RWPE2 (cell line): ENCODE measurements around the gene DPF1.
A peak's percentile ranks its signal among the peaks of the same experiment; 100 is the strongest.
"Not testable (repeated sequence)": the region's sequence is repeated elsewhere in the genome, so short reads cannot be mapped to it uniquely, and the experiment has no call there.

Experiments
- ATAC-seq: fragments of 200-7000 bp; cut with Tn5 transposase; 3 replicates; pipeline ENCODE4 v1.9.1; 2021; ENCODE audit warnings: low read depth
- DNase-seq: peaks from one replicate; pipeline ENCODE4 v3.0.0-alpha.2; 2020; ENCODE audit warnings: low spot score
- H3K27ac ChIP-seq: fragments of 450-650 bp; 2 replicates; pipeline ENCODE4 v1.5.1; 2017; ENCODE audit warnings: mild to moderate bottlenecking; ENCODE audit not compliant: poor library complexity, severe bottlenecking
- H3K27me3 ChIP-seq: fragments of 250-450 bp; sonication (Bioruptor Pico); 2 replicates; pipeline ENCODE4 v1.5.1; 2021; ENCODE audit warnings: mild to moderate bottlenecking, moderate library complexity; ENCODE audit not compliant: insufficient read depth, poor library complexity, severe bottlenecking
- H3K36me3 ChIP-seq: fragments of 250-450 bp; sonication (Bioruptor Pico); 2 replicates; pipeline ENCODE4 v1.5.1; 2020; ENCODE audit warnings: low read depth, mild to moderate bottlenecking, moderate library complexity
- H3K4me1 ChIP-seq: fragments of 250-450 bp; sonication (Bioruptor Pico); 2 replicates; pipeline ENCODE4 v1.5.1; 2021; ENCODE audit warnings: mild to moderate bottlenecking, moderate library complexity; ENCODE audit not compliant: insufficient read depth, poor library complexity, severe bottlenecking
- H3K4me3 ChIP-seq: fragments of 250-450 bp; sonication (Bioruptor Pico); 2 replicates; pipeline ENCODE4 v1.5.1; 2021; ENCODE audit warnings: mild to moderate bottlenecking, moderate library complexity; ENCODE audit not compliant: severe bottlenecking
- H3K9me3 ChIP-seq: fragments of 250-450 bp; sonication (Bioruptor Pico); 2 replicates; pipeline ENCODE4 v1.5.1; 2021; ENCODE audit warnings: mild to moderate bottlenecking, moderate library complexity; ENCODE audit not compliant: severe bottlenecking
- TF ChIP-seq, protein P1 (sequence below): fragments of 450-650 bp; IDR thresholded peaks from one replicate; pipeline ENCODE4 v1.5.1; 2017; ENCODE audit warnings: mild to moderate bottlenecking, moderate library complexity; ENCODE audit not compliant: poor library complexity, severe bottlenecking

The DPF1 gene

DNA sequence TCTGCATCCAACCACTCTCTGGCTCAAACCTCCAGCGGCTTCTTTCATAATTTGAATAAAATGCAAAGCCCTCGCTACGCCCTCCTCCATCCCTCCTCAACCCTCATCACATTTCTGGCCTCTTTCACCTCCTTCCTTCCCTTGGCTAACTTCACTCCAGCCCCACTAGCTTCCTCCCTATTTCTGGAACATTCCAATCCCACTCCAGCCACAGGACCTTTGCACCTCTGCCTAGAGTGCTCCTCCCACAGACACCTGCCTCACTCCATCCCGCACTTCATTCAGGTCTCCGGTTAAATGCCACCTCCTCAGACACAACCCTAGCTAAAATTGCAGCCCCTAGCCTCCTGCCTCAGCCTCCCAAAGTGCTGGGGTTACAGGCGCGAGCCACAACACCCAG, 7.9 kb upstream of the DPF1 start:
- Histone ChIP-seq H3K36me3 (no peaks in the 10 kb centered on the region), H3K4me3 (no peak overlapping the region), H3K27me3 (peaks cover 3% of the 10 kb centered on the region), H3K9me3 (no peaks in the 10 kb centered on the region), H3K4me1 (no peaks in the 10 kb centered on the region), H3K27ac (no peak overlapping the region)
- DNase-seq (no peak), ATAC-seq (no peak)
- TF ChIP-seq, protein P1, sequence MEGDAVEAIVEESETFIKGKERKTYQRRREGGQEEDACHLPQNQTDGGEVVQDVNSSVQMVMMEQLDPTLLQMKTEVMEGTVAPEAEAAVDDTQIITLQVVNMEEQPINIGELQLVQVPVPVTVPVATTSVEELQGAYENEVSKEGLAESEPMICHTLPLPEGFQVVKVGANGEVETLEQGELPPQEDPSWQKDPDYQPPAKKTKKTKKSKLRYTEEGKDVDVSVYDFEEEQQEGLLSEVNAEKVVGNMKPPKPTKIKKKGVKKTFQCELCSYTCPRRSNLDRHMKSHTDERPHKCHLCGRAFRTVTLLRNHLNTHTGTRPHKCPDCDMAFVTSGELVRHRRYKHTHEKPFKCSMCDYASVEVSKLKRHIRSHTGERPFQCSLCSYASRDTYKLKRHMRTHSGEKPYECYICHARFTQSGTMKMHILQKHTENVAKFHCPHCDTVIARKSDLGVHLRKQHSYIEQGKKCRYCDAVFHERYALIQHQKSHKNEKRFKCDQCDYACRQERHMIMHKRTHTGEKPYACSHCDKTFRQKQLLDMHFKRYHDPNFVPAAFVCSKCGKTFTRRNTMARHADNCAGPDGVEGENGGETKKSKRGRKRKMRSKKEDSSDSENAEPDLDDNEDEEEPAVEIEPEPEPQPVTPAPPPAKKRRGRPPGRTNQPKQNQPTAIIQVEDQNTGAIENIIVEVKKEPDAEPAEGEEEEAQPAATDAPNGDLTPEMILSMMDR: no peak

DNA sequence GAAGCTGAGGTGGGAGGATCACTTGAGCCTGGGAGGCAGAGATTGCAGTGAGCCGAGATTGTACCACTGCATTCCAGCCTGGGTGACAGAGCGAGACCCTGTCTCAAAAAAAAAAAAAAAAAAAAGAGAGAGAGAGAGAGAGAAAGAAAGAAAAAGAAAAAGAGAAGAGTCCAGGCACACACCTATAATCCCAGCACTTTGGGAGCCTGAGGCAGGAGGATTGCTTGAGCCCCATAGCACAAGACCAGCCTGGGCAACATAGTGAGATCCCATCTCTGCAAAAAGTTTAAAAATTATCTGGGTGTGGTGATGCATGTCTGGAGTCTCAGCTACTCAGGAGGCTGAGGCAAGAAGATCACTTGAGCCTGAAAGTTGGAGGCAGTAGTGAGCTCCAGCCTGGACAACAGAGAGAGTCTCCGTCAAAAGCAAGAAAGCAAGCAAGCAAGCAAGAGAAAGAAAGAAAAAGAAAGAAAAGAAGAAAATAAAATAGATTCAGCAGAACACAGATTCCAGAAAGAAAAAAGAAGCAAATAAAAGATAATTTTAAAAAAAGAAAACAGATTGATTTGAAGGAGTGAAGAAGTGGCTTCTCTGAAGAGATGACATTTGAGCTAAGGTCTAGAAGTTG, 6.6 kb upstream of the DPF1 start:
- H3K27ac ChIP-seq, H3K27me3 ChIP-seq, H3K9me3 ChIP-seq, H3K4me1 ChIP-seq, ATAC-seq, H3K4me3 ChIP-seq, H3K36me3 ChIP-seq, DNase-seq: not testable (repeated sequence)

DNA sequence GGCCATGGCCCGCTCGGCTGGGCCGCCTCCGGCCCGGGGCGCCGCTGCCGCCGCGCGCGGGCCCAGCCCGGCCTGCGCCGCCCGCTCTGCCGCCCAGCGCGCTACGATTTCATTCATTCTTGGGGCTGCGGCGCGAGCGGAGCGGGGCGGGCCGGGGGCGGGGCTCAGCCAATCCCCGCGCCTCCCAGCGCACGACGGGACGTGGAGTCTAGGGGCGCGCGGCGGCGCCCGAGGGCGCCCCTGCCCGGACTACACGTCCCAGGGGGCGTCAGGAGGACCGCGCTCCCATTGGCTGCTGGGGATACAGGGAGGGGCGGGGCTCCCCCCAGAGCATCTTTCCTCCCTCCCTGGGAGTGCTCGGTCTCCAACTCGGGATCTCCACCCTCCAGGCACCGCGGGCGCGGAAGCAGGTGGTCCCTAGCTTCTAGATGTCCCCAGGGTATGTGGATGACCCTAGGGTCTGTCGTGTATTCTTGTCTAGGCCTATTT, 5.6 kb upstream of the DPF1 start:
- peak; percentile 89 for ATAC-seq
- TF ChIP-seq, protein P1: no peak
- Histone ChIP-seq H3K4me1 (no peaks in the 10 kb centered on the region), H3K27ac (no peak overlapping the region), H3K4me3 (peak overlapping the region; percentile 27), H3K27me3 (peaks cover 3% of the 10 kb centered on the region), H3K36me3 (no peaks in the 10 kb centered on the region), H3K9me3 (no peaks in the 10 kb centered on the region)
- peak; percentile 83 for DNase-seq

- Histone ChIP-seq H3K9me3 (no peaks in the 10 kb centered on the region), H3K4me3 (peak overlapping the region; percentile 27), H3K36me3 (no peaks in the 10 kb centered on the region), H3K27ac (no peak overlapping the region), H3K27me3 (peaks cover 3% of the 10 kb centered on the region), H3K4me1 (no peaks in the 10 kb centered on the region)
- DNase-seq (no peak), ATAC-seq (no peak)
- TF ChIP-seq, protein P1: no peak
Measured at GRCh38 chr19:38228491-38229439, 4.7 kb upstream of the DPF1 start.

DNA sequence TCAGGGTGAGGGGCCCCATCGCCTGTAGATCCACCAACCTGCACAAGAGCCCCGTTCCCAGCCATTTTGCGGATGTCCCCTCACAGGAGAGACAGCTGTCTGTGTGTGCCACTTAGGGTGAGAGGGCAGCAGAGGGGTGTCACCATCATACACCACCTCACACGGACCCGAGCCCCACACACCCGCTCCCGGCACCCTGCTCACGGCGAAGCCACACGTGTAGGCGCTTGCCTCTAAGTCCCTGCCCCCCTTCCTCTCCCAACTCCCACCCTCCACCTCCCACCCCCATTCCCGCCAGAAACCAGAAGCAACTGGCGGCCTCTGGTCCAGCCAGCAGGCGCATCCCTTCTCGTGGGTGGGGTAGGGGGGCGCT, 4.0 kb upstream of the DPF1 start:
- Histone ChIP-seq H3K27ac (no peak overlapping the region), H3K4me1 (no peaks in the 10 kb centered on the region), H3K9me3 (no peaks in the 10 kb centered on the region), H3K36me3 (no peaks in the 10 kb centered on the region), H3K27me3 (peaks cover 3% of the 10 kb centered on the region), H3K4me3 (no peak overlapping the region)
- no peak for DNase-seq
- no peak for ATAC-seq
- TF ChIP-seq, protein P1: no peak
